Naive B cell (primary cell): Measurements from ENCODE around the gene SLC6A9. TPM values are rescaled to one million over a fixed set of nuclear protein-coding genes. Genes with fewer than 3 reads are reported as not detected.

Experiments used
- ATAC-seq, 2 donors: fragments of 150-1000 bp; cut with Tn5 transposase; 2 replicates each; pipeline ENCODE4 v1.10.0; 2021; ENCODE audit warnings: low read depth in 2 of 2, mild to moderate bottlenecking in 2 of 2, moderate library complexity in 2 of 2
- DNase-seq: peaks from one replicate; pipeline ENCODE4 v3.0.0; 2022
- H3K27ac Mint-ChIP-seq, 6 donors: one replicate each; pipeline ENCODE4 v1.8.0; 2020 to 2022; ENCODE audit warnings: mild to moderate bottlenecking in 6 of 6, mixed read lengths in 6 of 6, moderate library complexity in 5 of 6, inconsistent platforms in 2 of 6
- H3K27me3 Mint-ChIP-seq, 3 donors: one replicate each; pipeline ENCODE4 v1.8.0; 2021 to 2022; ENCODE audit warnings: mixed read lengths in 3 of 3, mild to moderate bottlenecking in 1 of 3
- H3K36me3 Mint-ChIP-seq, 2 donors: one replicate each; pipeline ENCODE4 v1.8.0; 2020 to 2022; ENCODE audit warnings: mixed read lengths in 2 of 2, inconsistent platforms in 1 of 2, mild to moderate bottlenecking in 1 of 2
- H3K4me1 Mint-ChIP-seq, 3 donors: one replicate each; pipeline ENCODE4 v1.8.0; 2020 to 2022; ENCODE audit warnings: mixed read lengths in 3 of 3, inconsistent platforms in 1 of 3, mild to moderate bottlenecking in 1 of 3, moderate library complexity in 1 of 3
- H3K4me3 Mint-ChIP-seq, 8 donors: one replicate each; pipeline ENCODE4 v1.8.0; 2020 to 2022; ENCODE audit warnings: mild to moderate bottlenecking in 8 of 8, mixed read lengths in 8 of 8, moderate library complexity in 8 of 8, inconsistent platforms in 2 of 8
- H3K9me3 Mint-ChIP-seq, 7 donors: one replicate each; pipeline ENCODE4 v1.8.0; 2020 to 2022; ENCODE audit warnings: mixed read lengths in 7 of 7, mild to moderate bottlenecking in 5 of 7, inconsistent platforms in 2 of 7, moderate library complexity in 1 of 7
- polyA plus RNA-seq, 6 donors: library from polyadenylated mRNA; unstranded; fragments of 300-500 nt; fragmentation: Illumina TruSeq; gene quantifications; one replicate each; pipeline ENCODE4 v1.2.3, GENCODE V29; 2021; ENCODE audit warnings: low read depth in 6 of 6

Gene SLC6A9
- polyA plus RNA-seq, 6 donors from 2014 or later = not detected

GRCh38 chr1:44062656-44063179, 31.5 kb upstream of the SLC6A9 start:
- no peak for DNase-seq
- Mint-ChIP-seq H3K27me3 (no peaks in the 10 kb centered on the region), H3K4me3 (no peak overlapping the region), H3K36me3 (no peaks in the 10 kb centered on the region), H3K4me1 (peaks cover 7 to 8% (median 8%) of the 10 kb centered on the region in 3 donors), H3K9me3 (no peaks in the 10 kb centered on the region), H3K27ac (no peak overlapping the region)
- no peak for ATAC-seq

GRCh38 chr1:44061857-44062256, 30.6 kb upstream of the SLC6A9 start:
- DNase-seq (no peak), ATAC-seq (no peak)
- H3K36me3 Mint-ChIP-seq = no peaks in the 10 kb centered on the region
- H3K9me3 Mint-ChIP-seq = no peaks in the 10 kb centered on the region
- no peaks in the 10 kb centered on the region for H3K4me1 Mint-ChIP-seq
- no peak overlapping the region for H3K4me3 Mint-ChIP-seq
- H3K27ac Mint-ChIP-seq = no peak overlapping the region
- H3K27me3 Mint-ChIP-seq = no peaks in the 10 kb centered on the region

GRCh38 chr1:44060830-44061267, 29.6 kb upstream of the SLC6A9 start:
- no peak for ATAC-seq
- Mint-ChIP-seq H3K4me1 (no peaks in the 10 kb centered on the region), H3K4me3 (no peak overlapping the region), H3K27ac (peak overlapping the region in 1 of 6 donors; percentile 34), H3K27me3 (no peaks in the 10 kb centered on the region), H3K9me3 (no peaks in the 10 kb centered on the region), H3K36me3 (no peaks in the 10 kb centered on the region)
- DNase-seq = no peak

GRCh38 chr1:44059664-44060355, 28.5 kb upstream of the SLC6A9 start:
- ATAC-seq (no peak), DNase-seq (no peak)
- no peaks in the 10 kb centered on the region for H3K27me3 Mint-ChIP-seq
- no peaks in the 10 kb centered on the region for H3K9me3 Mint-ChIP-seq
- peak overlapping the region in 1 of 6 donors; percentile 34 for H3K27ac Mint-ChIP-seq
- no peaks in the 10 kb centered on the region for H3K4me1 Mint-ChIP-seq
- H3K4me3 Mint-ChIP-seq = no peak overlapping the region
- H3K36me3 Mint-ChIP-seq = no peaks in the 10 kb centered on the region

GRCh38 chr1:44059212-44059611, 27.9 kb upstream of the SLC6A9 start:
- Mint-ChIP-seq H3K4me1 (no peaks in the 10 kb centered on the region), H3K9me3 (no peaks in the 10 kb centered on the region), H3K27ac (peak overlapping the region in 1 of 6 donors; percentile 34), H3K36me3 (no peaks in the 10 kb centered on the region), H3K27me3 (no peaks in the 10 kb centered on the region), H3K4me3 (no peak overlapping the region)
- ATAC-seq (no peak), DNase-seq (no peak)

- Mint-ChIP-seq H3K27ac (no peak overlapping the region), H3K27me3 (no peaks in the 10 kb centered on the region), H3K9me3 (no peaks in the 10 kb centered on the region), H3K4me1 (no peaks in the 10 kb centered on the region), H3K36me3 (no peaks in the 10 kb centered on the region), H3K4me3 (no peak overlapping the region)
- ATAC-seq = no peak
- no peak for DNase-seq
These were observed 26.0 kb upstream of the SLC6A9 start for GRCh38 chr1:44057293-44057692.

GRCh38 chr1:44053394-44053793, 22.1 kb upstream of the SLC6A9 start:
- no peaks in the 10 kb centered on the region for H3K9me3 Mint-ChIP-seq
- no peak overlapping the region for H3K4me3 Mint-ChIP-seq
- peaks cover 0 to 6% (median 0%) of the 10 kb centered on the region in 3 donors for H3K27me3 Mint-ChIP-seq
- ATAC-seq (no peak), DNase-seq (no peak)
- H3K27ac Mint-ChIP-seq = no peak overlapping the region
- H3K36me3 Mint-ChIP-seq = no peaks in the 10 kb centered on the region
- H3K4me1 Mint-ChIP-seq = no peaks in the 10 kb centered on the region

- Mint-ChIP-seq H3K27ac (peak overlapping the region in 1 of 6 donors; percentile 35), H3K9me3 (no peaks in the 10 kb centered on the region), H3K4me1 (peaks cover 4 to 9% (median 8%) of the 10 kb centered on the region in 3 donors), H3K4me3 (peak overlapping the region in 1 of 8 donors; percentile 30), H3K36me3 (no peaks in the 10 kb centered on the region), H3K27me3 (peaks cover 7 to 17% (median 9%) of the 10 kb centered on the region in 3 donors)
- DNase-seq = no peak
- no peak for ATAC-seq
These were observed 19.0 kb upstream of the SLC6A9 start for GRCh38 chr1:44050261-44050660.

GRCh38 chr1:44049839-44050238, 18.6 kb upstream of the SLC6A9 start:
- H3K4me3 Mint-ChIP-seq = peak overlapping the region in 1 of 8 donors; percentile 30
- DNase-seq (no peak), ATAC-seq (no peak)
- peaks cover 7 to 19% (median 9%) of the 10 kb centered on the region in 3 donors for H3K27me3 Mint-ChIP-seq
- H3K9me3 Mint-ChIP-seq = no peaks in the 10 kb centered on the region
- peak overlapping the region in 1 of 6 donors; percentile 35 for H3K27ac Mint-ChIP-seq
- no peaks in the 10 kb centered on the region for H3K36me3 Mint-ChIP-seq
- H3K4me1 Mint-ChIP-seq = peaks cover 4 to 9% (median 8%) of the 10 kb centered on the region in 3 donors

- peaks cover 4 to 9% (median 8%) of the 10 kb centered on the region in 3 donors for H3K4me1 Mint-ChIP-seq
- ATAC-seq (no peak), DNase-seq (no peak)
- H3K27me3 Mint-ChIP-seq = peaks cover 7 to 19% (median 9%) of the 10 kb centered on the region in 3 donors
- H3K4me3 Mint-ChIP-seq = peak overlapping the region in 1 of 8 donors; percentile 24
- H3K9me3 Mint-ChIP-seq = no peaks in the 10 kb centered on the region
- H3K36me3 Mint-ChIP-seq = no peaks in the 10 kb centered on the region
- H3K27ac Mint-ChIP-seq = no peak overlapping the region
These were observed 17.4 kb upstream of the SLC6A9 start for GRCh38 chr1:44048532-44049215.

- H3K27ac Mint-ChIP-seq = peak overlapping the region in 1 of 6 donors; percentile 22
- DNase-seq (no peak), ATAC-seq (no peak)
- H3K9me3 Mint-ChIP-seq = peaks cover 0 to 1% (median 0%) of the 10 kb centered on the region in 7 donors
- peaks cover 9 to 19% (median 12%) of the 10 kb centered on the region in 3 donors for H3K27me3 Mint-ChIP-seq
- no peak overlapping the region for H3K4me3 Mint-ChIP-seq
- H3K4me1 Mint-ChIP-seq = peaks cover 4 to 9% (median 8%) of the 10 kb centered on the region in 3 donors
- no peaks in the 10 kb centered on the region for H3K36me3 Mint-ChIP-seq
These were observed 15.9 kb upstream of the SLC6A9 start for GRCh38 chr1:44047131-44047530.

GRCh38 chr1:44045064-44045463, 13.8 kb upstream of the SLC6A9 start:
- H3K4me3 Mint-ChIP-seq = no peak overlapping the region
- H3K27ac Mint-ChIP-seq = peak overlapping the region in 1 of 6 donors; percentile 58
- ATAC-seq = no peak
- no peak for DNase-seq
- H3K36me3 Mint-ChIP-seq = no peaks in the 10 kb centered on the region
- peaks cover 0 to 1% (median 0%) of the 10 kb centered on the region in 7 donors for H3K9me3 Mint-ChIP-seq
- H3K27me3 Mint-ChIP-seq = peaks cover 9 to 13% (median 12%) of the 10 kb centered on the region in 3 donors
- peaks cover 4 to 9% (median 8%) of the 10 kb centered on the region in 3 donors for H3K4me1 Mint-ChIP-seq

- Mint-ChIP-seq H3K27ac (peak overlapping the region in 1 of 6 donors; percentile 2), H3K9me3 (peaks cover 0 to 1% (median 0%) of the 10 kb centered on the region in 7 donors), H3K36me3 (no peaks in the 10 kb centered on the region), H3K27me3 (peaks cover 9 to 16% (median 13%) of the 10 kb centered on the region in 3 donors), H3K4me1 (peaks cover 4 to 9% (median 8%) of the 10 kb centered on the region in 3 donors), H3K4me3 (no peak overlapping the region)
- DNase-seq = no peak
- ATAC-seq = no peak
These were observed 13.0 kb upstream of the SLC6A9 start for GRCh38 chr1:44044071-44044801.
